GM23248 (cell line): ENCODE data around the gene MAEL. TPM values are rescaled to one million over a fixed set of nuclear protein-coding genes. Genes with fewer than 3 reads are reported as not detected.

Experiments used
- DNase-seq: peaks from one replicate; pipeline ENCODE4 v3.0.0-alpha.2; 2015
- H2AFZ ChIP-seq: fragments of 200-600 bp; sonication (generic); 2 replicates; pipeline ENCODE4 v1.6.1; 2016; ENCODE audit warnings: antibody characterized with exemption
- H3F3A ChIP-seq: fragments of 200-600 bp; sonication (generic); 2 replicates; pipeline ENCODE4 v1.6.1; 2016; ENCODE audit warnings: mild to moderate bottlenecking, antibody characterized with exemption, mixed run types; ENCODE audit not compliant: insufficient read depth
- H3K27ac ChIP-seq: fragments of 200-600 bp; sonication (generic); 2 replicates; pipeline ENCODE4 v1.5.1; 2016; ENCODE audit warnings: mild to moderate bottlenecking
- H3K27me3 ChIP-seq: fragments of 200-600 bp; sonication (generic); replicated peaks from 2 replicates; pipeline ENCODE4 v1.6.1; 2016; ENCODE audit warnings: mild to moderate bottlenecking; ENCODE audit not compliant: insufficient read depth
- H3K36me3 ChIP-seq: fragments of 200-600 bp; sonication (generic); 2 replicates; pipeline ENCODE4 v1.6.1; 2016; ENCODE audit warnings: low read depth, mild to moderate bottlenecking
- H3K4me1 ChIP-seq: fragments of 200-600 bp; sonication (generic); 2 replicates; pipeline ENCODE4 v1.6.1; 2016; ENCODE audit warnings: mild to moderate bottlenecking; ENCODE audit not compliant: insufficient read depth
- H3K4me2 ChIP-seq: fragments of 200-600 bp; sonication (generic); one replicate; pipeline ENCODE4 v1.6.1; 2016; ENCODE audit warnings: mild to moderate bottlenecking; ENCODE audit not compliant: unreplicated experiment
- H3K4me3 ChIP-seq: fragments of 200-600 bp; sonication (generic); 2 replicates; pipeline ENCODE4 v1.5.1; 2016; ENCODE audit warnings: mild to moderate bottlenecking
- H3K79me2 ChIP-seq: fragments of 200-600 bp; sonication (generic); 2 replicates; pipeline ENCODE4 v1.6.1; 2016; ENCODE audit warnings: mild to moderate bottlenecking; ENCODE audit not compliant: insufficient read depth
- H3K9ac ChIP-seq: fragments of 200-600 bp; sonication (generic); 2 replicates; pipeline ENCODE4 v1.6.1; 2016; ENCODE audit warnings: mild to moderate bottlenecking
- H3K9me2 ChIP-seq: fragments of 200-600 bp; sonication (generic); 2 replicates; pipeline ENCODE4 v1.6.1; 2016; ENCODE audit warnings: mixed run types, mild to moderate bottlenecking, moderate library complexity; ENCODE audit not compliant: insufficient read depth
- H3K9me3 ChIP-seq: fragments of 200-600 bp; sonication (generic); one replicate; pipeline ENCODE4 v1.6.1; 2017; ENCODE audit warnings: low read depth
- H4K20me1 ChIP-seq: fragments of 200-600 bp; sonication (generic); 2 replicates; pipeline ENCODE4 v1.6.0; 2016; ENCODE audit not compliant: insufficient read depth
- EZH2 ChIP-seq: fragments of 200-600 bp; sonication (generic); IDR thresholded peaks from 2 replicates; pipeline ENCODE4 v1.6.1; 2018; ENCODE audit warnings: antibody characterized with exemption, mild to moderate bottlenecking; ENCODE audit not compliant: insufficient read depth, poor library complexity, severe bottlenecking
- EZH2phosphoT487 ChIP-seq: fragments of 200-600 bp; sonication (generic); IDR thresholded peaks from 2 replicates; pipeline ENCODE4 v1.6.1; 2018; ENCODE audit warnings: antibody characterized with exemption, moderate library complexity, mild to moderate bottlenecking, low read depth; ENCODE audit not compliant: insufficient read depth
- WGBS, 2 experiments: methylation state at CpG; one replicate each; pipeline ENCODE4 v1.1.6; 2015 to 2017; ENCODE audit warnings: low lambda C conversion rate in 2 of 2, low coverage in 1 of 2; ENCODE audit errors: missing lambda C conversion rate in 2 of 2; 5-methylcytosine and 5-hydroxymethylcytosine counted together
- in situ Hi-C: fragments of 300-500 bp; cut with MboI; formaldehyde crosslinking; loops from 2 replicates; pipeline ENCODE4 v1.15.0; 2020
- polyA plus RNA-seq: library from polyadenylated mRNA; unstranded; fragments of >200 nt; fragmentation: Nextera tagmentation; extraction: Ambion mirVana; gene quantifications from 2 replicates; pipeline ENCODE4 v1.2.1, GENCODE V29; 2016
- total RNA-seq: library from RNA; depleted of rRNA; stranded (reverse); fragments of >200 nt; shearing (Covaris generic); gene quantifications from 2 replicates; pipeline ENCODE4 v1.2.3, GENCODE V29; 2014

MAEL gene
- total and polyA plus RNA-seq, 2 experiments from 2014 or later = not detected

DNA sequence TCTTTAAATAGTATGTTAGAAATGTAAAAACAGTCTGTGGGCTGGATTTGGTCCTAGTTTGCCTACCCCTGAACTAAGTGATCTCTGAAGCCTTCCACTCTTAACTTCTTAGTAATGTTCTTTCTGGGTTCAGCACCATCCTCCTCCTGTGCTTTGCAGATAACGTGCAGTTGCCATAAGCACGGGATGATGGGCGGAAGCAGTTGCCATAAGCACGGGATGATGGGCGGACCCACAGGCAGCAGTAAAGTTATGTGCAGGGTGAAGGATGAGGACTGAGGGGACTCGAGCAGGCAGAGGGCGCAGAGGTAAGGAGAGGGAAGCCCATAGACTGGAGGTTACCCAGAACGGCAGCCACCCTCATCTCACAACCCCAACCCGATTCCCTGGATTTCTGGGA lies 75.5 kb downstream of the MAEL start:
- Histone ChIP-seq H3K9ac (no peak overlapping the region), H3K36me3 (no peaks in the 10 kb centered on the region), H3K9me2 (no peaks in the 10 kb centered on the region), H3K9me3 (no peaks in the 10 kb centered on the region), H3K4me1 (no peaks in the 10 kb centered on the region), H3F3A (no peaks in the 10 kb centered on the region), H3K4me3 (no peak overlapping the region), H3K79me2 (no peaks in the 10 kb centered on the region), H3K27me3 (peaks cover 3% of the 10 kb centered on the region; the same call in 1 of the 2 replicates), H2AFZ (no peak overlapping the region), H3K4me2 (no peak overlapping the region), H3K27ac (no peak overlapping the region), H4K20me1 (no peaks in the 10 kb centered on the region)
- WGBS, 2 experiments = 41 to 43% methylated on average over 9 of the region's 9 CpGs
- no peak for DNase-seq
- in situ Hi-C loops = loop anchor here (10.0 kb wide), 2 partner anchors 380 to 470 kb away; no protein-coding TSS in a partner anchor
- TF ChIP-seq EZH2phosphoT487 (no peak), EZH2 (no peak)

DNA sequence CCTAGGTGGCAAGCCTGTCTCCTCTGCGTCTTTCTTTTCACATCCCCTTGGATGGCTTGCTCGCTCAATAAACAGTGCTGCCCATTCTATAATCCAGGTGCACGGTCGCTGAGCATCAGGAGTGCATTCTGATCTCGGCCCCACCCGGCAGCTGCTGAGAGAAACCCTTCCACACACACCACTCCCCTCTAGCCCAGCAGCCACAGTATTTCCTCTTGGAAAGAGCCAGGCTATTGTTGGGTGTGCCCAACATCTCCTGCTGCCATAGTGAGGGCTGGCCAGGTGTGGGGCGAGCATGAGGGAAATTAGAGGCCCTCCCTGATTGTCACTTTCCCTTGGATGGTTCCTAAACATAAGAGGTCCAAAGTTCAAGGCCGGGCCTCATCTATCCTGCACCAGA lies 76.4 kb downstream of the MAEL start:
- no peak for DNase-seq
- Histone ChIP-seq H2AFZ (no peak overlapping the region), H3K27me3 (peaks cover 3% of the 10 kb centered on the region; the same call in 1 of the 2 replicates), H3K36me3 (no peaks in the 10 kb centered on the region), H3K4me2 (no peak overlapping the region), H3K4me3 (no peak overlapping the region), H3K9me3 (no peaks in the 10 kb centered on the region), H3K79me2 (no peaks in the 10 kb centered on the region), H3K4me1 (no peaks in the 10 kb centered on the region), H3K9ac (no peak overlapping the region), H4K20me1 (no peaks in the 10 kb centered on the region), H3K27ac (no peak overlapping the region), H3K9me2 (no peaks in the 10 kb centered on the region), H3F3A (no peaks in the 10 kb centered on the region)
- in situ Hi-C loops = loop anchor here (10.0 kb wide), 2 partner anchors 379 to 469 kb away; no protein-coding TSS in a partner anchor
- 41 to 50% methylated on average over 8 of the region's 8 CpGs for WGBS, 2 experiments
- TF ChIP-seq EZH2 = no peak

DNA sequence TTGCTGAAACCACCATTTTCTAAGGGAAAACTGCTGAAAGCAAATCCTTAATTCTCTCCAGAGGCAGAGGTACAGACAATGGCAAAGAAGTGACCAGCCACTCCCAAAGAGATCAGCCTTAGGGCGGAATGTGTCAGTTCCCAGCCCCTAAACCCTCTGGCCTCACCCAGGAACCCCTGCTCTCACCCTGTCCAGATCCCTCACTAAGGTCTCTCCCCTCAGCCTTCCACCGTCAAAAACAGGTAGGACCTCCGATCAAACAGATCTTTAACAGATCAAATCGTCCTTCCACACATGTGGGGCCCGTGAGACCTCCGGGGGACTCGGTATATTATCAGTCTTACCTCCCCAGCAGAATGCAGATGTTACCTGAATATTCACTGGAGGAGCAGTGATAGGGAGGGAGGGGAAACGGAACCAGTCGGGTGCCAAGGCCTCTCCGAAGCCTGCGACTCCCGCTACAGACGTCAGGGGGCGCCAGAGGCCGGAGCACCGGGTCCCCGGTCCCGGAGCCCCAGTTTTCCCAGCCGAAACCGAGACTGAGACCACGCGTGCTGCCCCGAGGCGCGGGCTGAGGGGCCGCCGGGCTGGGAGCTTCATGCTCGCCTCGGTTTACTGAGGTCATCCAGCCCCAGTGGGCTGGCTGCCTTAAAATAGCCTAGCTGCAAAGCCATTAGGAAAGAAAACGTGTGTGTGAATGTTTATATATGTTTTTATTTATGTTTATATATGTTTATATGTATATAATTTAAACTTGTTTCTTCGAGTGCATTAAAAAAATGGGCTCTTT lies 77.4 kb downstream of the MAEL start:
- Histone ChIP-seq H2AFZ (peak overlapping the region; percentile 58; the same call in 1 of the 2 replicates), H3K79me2 (no peaks in the 10 kb centered on the region), H3K9ac (0 out of 2 replicates have a peak overlapping the region, but pooled peaks have one; percentile 23), H3K4me1 (no peaks in the 10 kb centered on the region), H4K20me1 (no peaks in the 10 kb centered on the region), H3K27me3 (peaks cover 3% of the 10 kb centered on the region; the same call in 1 of the 2 replicates), H3F3A (no peaks in the 10 kb centered on the region), H3K4me2 (peak overlapping the region; percentile 85), H3K9me3 (no peaks in the 10 kb centered on the region), H3K27ac (no peak overlapping the region), H3K4me3 (peak overlapping the region; percentile 52), H3K36me3 (no peaks in the 10 kb centered on the region), H3K9me2 (no peaks in the 10 kb centered on the region)
- in situ Hi-C loops = loop anchor here (10.0 kb wide), 2 partner anchors 378 to 468 kb away; no protein-coding TSS in a partner anchor
- no peak for TF ChIP-seq EZH2phosphoT487
- TF ChIP-seq EZH2 = no peak
- WGBS, 2 experiments = 4 to 5% methylated on average over 31 of the region's 31 CpGs
- DNase-seq = peak; percentile 66

DNA sequence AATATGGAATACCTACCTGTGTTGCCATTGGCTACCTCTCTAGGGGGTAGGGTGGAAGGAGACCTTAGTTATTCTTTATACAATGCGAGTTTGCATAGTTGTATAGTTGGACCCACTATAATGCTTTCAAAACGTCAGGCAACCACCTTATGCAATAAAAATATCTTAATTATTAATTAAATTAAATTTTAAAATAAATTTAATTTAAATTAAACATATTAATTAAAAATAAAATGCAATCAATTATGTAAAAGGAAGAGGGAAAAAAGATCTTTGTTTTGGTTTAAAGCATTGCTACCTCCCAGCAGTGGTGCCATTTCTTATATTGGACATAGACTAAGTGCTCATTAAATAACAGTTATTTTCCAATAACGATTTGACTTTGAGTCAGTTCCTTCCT lies 78.8 kb downstream of the MAEL start:
- in situ Hi-C loops = loop anchor here (10.0 kb wide), 2 partner anchors 377 to 467 kb away; no protein-coding TSS in a partner anchor
- Histone ChIP-seq H3K27ac (no peak overlapping the region), H3K4me2 (no peak overlapping the region), H3F3A (no peaks in the 10 kb centered on the region), H3K79me2 (no peaks in the 10 kb centered on the region), H3K27me3 (peaks cover 3% of the 10 kb centered on the region; the same call in 1 of the 2 replicates), H3K9ac (no peak overlapping the region), H3K36me3 (no peaks in the 10 kb centered on the region), H3K9me2 (no peaks in the 10 kb centered on the region), H3K4me1 (no peaks in the 10 kb centered on the region), H3K9me3 (no peaks in the 10 kb centered on the region), H4K20me1 (no peaks in the 10 kb centered on the region), H2AFZ (no peak overlapping the region), H3K4me3 (no peak overlapping the region)
- TF ChIP-seq EZH2phosphoT487 (no peak), EZH2 (no peak)
- no peak for DNase-seq
- WGBS, 2 experiments = 49 to 54% methylated on average over 3 of the region's 3 CpGs
